Keratinocyte (primary cell): Measurements from ENCODE around the gene DENND5B. TPM values are rescaled to one million over a fixed set of nuclear protein-coding genes. Genes with fewer than 3 reads are reported as not detected.
A peak's percentile ranks its signal among the peaks of the same experiment; 100 is the strongest.

Experiments
- DNase-seq: peaks from one replicate; pipeline ENCODE4 v3.0.0-alpha.2; 2011; ENCODE audit warnings: low read depth, missing footprints, low spot score
- FAIRE-seq: peaks from 2 replicates; lab custom pipeline; 2011; peaks lifted over from hg19 to GRCh38; lab: Jason Lieb, UNC
- H2AFZ ChIP-seq: 2 replicates; pipeline ENCODE4 v1.6.0; 2012; ENCODE audit warnings: low read length, control low read depth, inconsistent platforms; ENCODE audit not compliant: control insufficient read depth
- H3K27ac ChIP-seq: 2 replicates; pipeline ENCODE4 v1.5.1; 2011; ENCODE audit warnings: low read length; ENCODE audit not compliant: control insufficient read depth, insufficient read depth
- H3K27me3 ChIP-seq: 3 replicates; pipeline ENCODE4 v1.6.0; 2011; ENCODE audit warnings: low read length; ENCODE audit not compliant: control insufficient read depth, insufficient read depth; ENCODE audit errors: extremely low read depth
- H3K36me3 ChIP-seq, 2 experiments: 2 replicates in 1 of 2; 3 replicates in 1 of 2; pipeline ENCODE4 v1.5.1; 2011; ENCODE audit warnings: low read length in 2 of 2, mild to moderate bottlenecking in 1 of 2; ENCODE audit not compliant: control insufficient read depth in 2 of 2, insufficient read depth in 2 of 2; ENCODE audit errors: extremely low read depth in 1 of 2
- H3K4me1 ChIP-seq: 3 replicates; pipeline ENCODE4 v1.5.1; 2011; ENCODE audit warnings: low read length; ENCODE audit not compliant: control insufficient read depth, insufficient read depth; ENCODE audit errors: extremely low read depth
- H3K4me2 ChIP-seq: 3 replicates; pipeline ENCODE4 v1.6.0; 2011; ENCODE audit warnings: low read depth, low read length; ENCODE audit not compliant: control insufficient read depth, insufficient read depth; ENCODE audit errors: extremely low read depth
- H3K4me3 ChIP-seq, 3 experiments: fragments of 200-600 bp in 1 of 3; sonication (generic) in 1 of 3; 2 replicates in 2 of 3; 3 replicates in 1 of 3; pipeline ENCODE4 v1.5.1; 2011 to 2016; ENCODE audit warnings: low read length in 3 of 3, mild to moderate bottlenecking in 3 of 3, control low read depth in 2 of 3, inconsistent platforms in 1 of 3, low read depth in 1 of 3, mixed read lengths in 1 of 3, mixed run types in 1 of 3, moderate library complexity in 1 of 3; ENCODE audit not compliant: control insufficient read depth in 2 of 3, insufficient read depth in 2 of 3; ENCODE audit errors: extremely low read depth in 1 of 3
- H3K79me2 ChIP-seq: 2 replicates; pipeline ENCODE4 v1.6.0; 2012; ENCODE audit warnings: low read length; ENCODE audit not compliant: control insufficient read depth, insufficient read depth
- H3K9ac ChIP-seq: 3 replicates; pipeline ENCODE4 v1.6.0; 2011; ENCODE audit warnings: low read length; ENCODE audit not compliant: control insufficient read depth, insufficient read depth; ENCODE audit errors: extremely low read depth
- H3K9me1 ChIP-seq: 3 replicates; pipeline ENCODE4 v1.6.0; 2011; ENCODE audit warnings: low read length; ENCODE audit not compliant: control insufficient read depth, insufficient read depth; ENCODE audit errors: extremely low read depth
- H3K9me3 ChIP-seq: 2 replicates; pipeline ENCODE4 v1.5.1; 2012; ENCODE audit warnings: low read depth, low read length; ENCODE audit not compliant: control insufficient read depth
- H4K20me1 ChIP-seq: 3 replicates; pipeline ENCODE4 v1.6.0; 2011; ENCODE audit warnings: low read length; ENCODE audit not compliant: control insufficient read depth, insufficient read depth; ENCODE audit errors: extremely low read depth
- CTCF ChIP-seq, 3 experiments: IDR thresholded peaks in 1 of 3; conservative IDR thresholded peaks in 1 of 3; optimal IDR thresholded peaks in 1 of 3; 2 replicates in 2 of 3; 3 replicates in 1 of 3; pipeline versions ENCODE3 to v1.5.1; 2011; ENCODE audit warnings: low read length in 3 of 3, mild to moderate bottlenecking in 3 of 3, moderate library complexity in 2 of 3, control low read depth in 1 of 3, inconsistent platforms in 1 of 3; ENCODE audit not compliant: insufficient read depth in 2 of 3; ENCODE audit errors: extremely low read depth in 1 of 3
- EZH2 ChIP-seq: IDR thresholded peaks from one replicate; pipeline ENCODE4 v1.6.1; 2012; ENCODE audit warnings: inconsistent platforms, mild to moderate bottlenecking, low read length, moderate library complexity
- dilution Hi-C: fragments of 300-500 bp; cut with MboI; formaldehyde crosslinking; loops from one replicate; pipeline ENCODE4 v1.7.0; 2020; ENCODE audit warnings: low sequenced_read_pairs; ENCODE audit not compliant: extremely low pct_ligation_motif_present
- polyA minus RNA-seq, 3 experiments: library from RNA; depleted of rRNA, polyadenylated mRNA; stranded (reverse); fragments of >200 nt; gene quantifications; 1 replicate in 1 of 3; 2 replicates in 1 of 3; 3 replicates in 1 of 3; pipeline ENCODE4 v1.2.3, GENCODE V29; 2011
- polyA plus RNA-seq, 5 experiments: library from polyadenylated mRNA; depleted of rRNA in 3 of 5; stranded (reverse) in 3 of 5; stranded (forward) in 1 of 5; unstranded in 1 of 5; fragments of >200 nt; gene quantifications; 1 replicate in 1 of 5; 2 replicates in 3 of 5; 3 replicates in 1 of 5; pipeline versions ENCODE4 v1.2.1 to v1.2.3, GENCODE V29; 2011 to 2012; ENCODE audit warnings: missing spikeins in 2 of 5, low read depth in 1 of 5, low replicate concordance in 1 of 5

DENND5B gene
- polyA plus RNA-seq (2.6 to 4.7 TPM (median 3.2 TPM) in 3 replicates), polyA minus RNA-seq (5.6 to 6.6 TPM (median 6.0 TPM) in 3 replicates)
- polyA plus RNA-seq (2011; ENCODE audit: low read depth), result 2.3 TPM
- 2.3 and 4.5 TPM in 2 replicates for polyA plus RNA-seq (2011; cell fraction: cytosol; rRNA removed)
- polyA plus RNA-seq (2011; cell fraction: nucleus; rRNA removed), result 3.6 and 4.4 TPM in 2 replicates
- 1.4 and 2.6 TPM in 2 replicates for polyA plus RNA-seq (2012; ENCODE audit: low replicate concordance)
- polyA minus RNA-seq (2011; cell fraction: cytosol; rRNA and poly(A)+ RNA removed), result 2.9 TPM
- polyA minus RNA-seq (2011; cell fraction: nucleus; rRNA and poly(A)+ RNA removed), result 3.9 and 7.0 TPM in 2 replicates

- dilution Hi-C loops, result no loop called here
- H3K4me2 ChIP-seq, result peak within 1 kb of the TSS; percentile 80
Observed at GRCh38 chr12:31590642-31591379, at the start of gene DENND5B. Gene DENND5B (minus strand): TSS chr12:31591136. CDS start chr12:31590832, 304 bp downstream.

GRCh38 chr12:31634620-31635019 is 43.7 kb upstream of the DENND5B start:
- H3K9ac ChIP-seq, result no peak overlapping the region
- no peaks in the 10 kb centered on the region for H3K27me3 ChIP-seq
- no peaks in the 10 kb centered on the region for H4K20me1 ChIP-seq
- FAIRE-seq, result no peak
- no peaks in the 10 kb centered on the region for H3K79me2 ChIP-seq
- no peak overlapping the region for H3K4me3 ChIP-seq
- TF ChIP-seq EZH2, result no peak
- no peak for TF ChIP-seq CTCF (optimal IDR thresholded peaks at IDR 0.05 in 1 of 3, IDR thresholded peaks at IDR 0.05 in 1 of 3, conservative IDR thresholded peaks at IDR 0.05 in 1 of 3; ENCODE audit: extremely low read depth in 1 of 3, insufficient read depth in 2 of 3, low read length in 3 of 3)
- no peak overlapping the region for H2AFZ ChIP-seq
- dilution Hi-C loops, result no loop called here
- no peak for DNase-seq
- H3K9me1 ChIP-seq, result no peaks in the 10 kb centered on the region
- no peaks in the 10 kb centered on the region for H3K9me3 ChIP-seq
- H3K36me3 ChIP-seq, result no peaks in the 10 kb centered on the region
- H3K4me1 ChIP-seq, result no peaks in the 10 kb centered on the region
- no peak overlapping the region for H3K4me2 ChIP-seq
- H3K27ac ChIP-seq, result no peak overlapping the region

More at GRCh38 chr12:31590642-31591379, at the start of gene DENND5B:
- no peak for FAIRE-seq
- Histone ChIP-seq H4K20me1 (no peaks in the 10 kb centered on the region), H2AFZ (peak within 1 kb of the TSS; percentile 65), H3K9me1 (no peaks in the 10 kb centered on the region), H3K36me3 (no peaks in the 10 kb centered on the region), H3K9me3 (no peaks in the 10 kb centered on the region), H3K4me3 (peak within 1 kb of the TSS; percentile 77 to 82 (median 80)), H3K4me1 (no peaks in the 10 kb centered on the region), H3K27me3 (no peaks in the 10 kb centered on the region), H3K79me2 (peaks cover 2% of the 10 kb centered on the region), H3K27ac (peak within 1 kb of the TSS; percentile 55), H3K9ac (peak within 1 kb of the TSS; percentile 82)
- no peak for DNase-seq
- TF ChIP-seq EZH2 (no peak), CTCF (optimal IDR thresholded peaks at IDR 0.05 in 1 of 3, IDR thresholded peaks at IDR 0.05 in 1 of 3, conservative IDR thresholded peaks at IDR 0.05 in 1 of 3; ENCODE audit: extremely low read depth in 1 of 3, insufficient read depth in 2 of 3, low read length in 3 of 3) (no peak)
